Gastrocnemius medialis (tissue), 4 donors: Measurements from ENCODE around the gene SHC4. TPM values are rescaled to one million over a fixed set of nuclear protein-coding genes. Genes with fewer than 3 reads are reported as not detected.

ENCODE experiments used
- ATAC-seq, 2 donors: fragments of 150-250 bp; one replicate each; pipeline ENCODE4 v1.9.1; 2016
- DNase-seq, 2 donors: peaks; one replicate each; pipeline ENCODE4 v3.0.0-alpha.2; 2019
- H3K27ac ChIP-seq, 4 donors: fragments of 200-600 bp; sonication (generic); 1 replicate in 1 of 4; 2 replicates in 3 of 4; pipeline ENCODE4 v1.5.1; 2016 to 2018; ENCODE audit warnings: mild to moderate bottlenecking in 2 of 4, moderate library complexity in 1 of 4
- H3K27me3 ChIP-seq, 3 donors: fragments of 200-600 bp; sonication (generic) in 2 of 3; 1 replicate in 1 of 3; 2 replicates in 2 of 3; pipeline versions ENCODE4 v1.5.1 to v1.6.0; 2016 to 2019; ENCODE audit warnings: mild to moderate bottlenecking in 1 of 3, moderate library complexity in 1 of 3
- H3K36me3 ChIP-seq, 2 donors: fragments of 200-600 bp; sonication (generic) in 1 of 2; one replicate each; pipeline ENCODE4 v1.5.1; 2017 to 2018
- H3K4me1 ChIP-seq, 2 donors: fragments of 200-600 bp; sonication (generic) in 1 of 2; one replicate each; pipeline ENCODE4 v1.5.1; 2016 to 2017; ENCODE audit warnings: mild to moderate bottlenecking in 2 of 2
- H3K4me3 ChIP-seq, 4 donors: fragments of 200-600 bp; sonication (generic) in 3 of 4; 1 replicate in 1 of 4; 2 replicates in 3 of 4; pipeline ENCODE4 v1.5.1; 2016 to 2019; ENCODE audit warnings: mild to moderate bottlenecking in 2 of 4
- H3K9me3 ChIP-seq, 3 donors: fragments of 200-600 bp; sonication (generic) in 2 of 3; 1 replicate in 1 of 3; 2 replicates in 2 of 3; pipeline ENCODE4 v1.5.1; 2016 to 2019
- CTCF ChIP-seq, 5 experiments: fragments of 450-650 bp in 3 of 5; fragments of 200-600 bp in 2 of 5; sonication (generic) in 2 of 5; IDR thresholded peaks in 4 of 5; conservative IDR thresholded peaks in 1 of 5; 1 replicate in 4 of 5; 2 replicates in 1 of 5; pipeline ENCODE4 v1.5.1; 2016 to 2019; ENCODE audit warnings: antibody characterized with exemption in 5 of 5, mild to moderate bottlenecking in 3 of 5, moderate library complexity in 3 of 5
- POLR2A ChIP-seq, 2 donors: fragments of 450-650 bp; IDR thresholded peaks; one replicate each; pipeline ENCODE4 v1.6.1; 2017; ENCODE audit warnings: antibody characterized with exemption in 2 of 2, mild to moderate bottlenecking in 2 of 2, moderate library complexity in 2 of 2
- in situ Hi-C, 4 donors: fragments of 200-750 bp; cut with MboI; loops; one replicate each; pipeline versions ENCODE4 v1.15.0 to v1.8.0; 2017; ENCODE audit warnings: low sequenced_read_pairs in 4 of 4
- intact Hi-C: fragments of 100-400 bp; cut with DNase I; formaldehyde crosslinking; loops from one replicate; pipeline ENCODE4 v1.15.1; 2023; ENCODE audit warnings: low total_unique reads
- total RNA-seq, 4 donors: library from RNA; depleted of rRNA; stranded (reverse); fragments of >200 nt; gene quantifications; one replicate each; pipeline versions ENCODE4 v1.1.0 to v1.2.3, GENCODE V29; 2016

SHC4 gene
- total RNA-seq, 4 donors from 2014 or later, result 0.29 to 0.39 TPM; not detected in 2

GRCh38 chr15:48798319-48798718 lies 165.4 kb downstream of the SHC4 start:
- Histone ChIP-seq H3K4me3 (no peak overlapping the region), H3K9me3 (no peaks in the 10 kb centered on the region), H3K4me1 (no peaks in the 10 kb centered on the region), H3K27ac (no peak overlapping the region), H3K36me3 (no peaks in the 10 kb centered on the region), H3K27me3 (no peaks in the 10 kb centered on the region)
- DNase-seq (no peak), ATAC-seq (no peak)
- intact Hi-C loops, result loop anchor here (10.0 kb wide), 1 partner anchor 154 kb away; the partner anchor contains the start of gene FBN1
- TF ChIP-seq POLR2A (IDR thresholded peaks at IDR 0.05) (no peak), CTCF (IDR thresholded peaks at IDR 0.05 in 4 of 5, conservative IDR thresholded peaks at IDR 0.05 in 1 of 5) (no peak)
- in situ Hi-C loops, result no loop called here

- no peaks in the 10 kb centered on the region for H3K4me1 ChIP-seq
- ATAC-seq (no peak), DNase-seq (no peak)
- in situ Hi-C loops (no loop called here), intact Hi-C loops (loop anchor here (10.0 kb wide), 1 partner anchor 152 kb away; the partner anchor contains the start of gene FBN1)
- no peak overlapping the region for H3K27ac ChIP-seq
- no peaks in the 10 kb centered on the region for H3K9me3 ChIP-seq
- no peak overlapping the region for H3K4me3 ChIP-seq
- TF ChIP-seq CTCF (IDR thresholded peaks at IDR 0.05 in 4 of 5, conservative IDR thresholded peaks at IDR 0.05 in 1 of 5) (no peak), POLR2A (IDR thresholded peaks at IDR 0.05) (no peak)
- H3K36me3 ChIP-seq, result no peaks in the 10 kb centered on the region
- no peaks in the 10 kb centered on the region for H3K27me3 ChIP-seq
Observed at GRCh38 chr15:48796930-48797329, 166.8 kb downstream of the SHC4 start.

GRCh38 chr15:48796521-48796920 lies 167.2 kb downstream of the SHC4 start:
- Histone ChIP-seq H3K4me3 (no peak overlapping the region), H3K4me1 (no peaks in the 10 kb centered on the region), H3K36me3 (no peaks in the 10 kb centered on the region), H3K9me3 (no peaks in the 10 kb centered on the region), H3K27ac (no peak overlapping the region), H3K27me3 (no peaks in the 10 kb centered on the region)
- TF ChIP-seq POLR2A (IDR thresholded peaks at IDR 0.05), result no peak
- no peak for TF ChIP-seq CTCF (IDR thresholded peaks at IDR 0.05 in 4 of 5, conservative IDR thresholded peaks at IDR 0.05 in 1 of 5)
- in situ Hi-C loops, result no loop called here
- ATAC-seq (no peak), DNase-seq (no peak)
- intact Hi-C loops, result loop anchor here (10.0 kb wide), 1 partner anchor 152 kb away; the partner anchor contains the start of gene FBN1

- in situ Hi-C loops, result no loop called here
- intact Hi-C loops, result loop anchor here (10.0 kb wide), 1 partner anchor 151 kb away; the partner anchor contains the start of gene FBN1
Observed at GRCh38 chr15:48795901-48796300, 167.8 kb downstream of the SHC4 start.

More at GRCh38 chr15:48795901-48796300, 167.8 kb downstream of the SHC4 start:
- Histone ChIP-seq H3K4me3 (no peak overlapping the region), H3K36me3 (no peaks in the 10 kb centered on the region), H3K4me1 (no peaks in the 10 kb centered on the region), H3K27me3 (no peaks in the 10 kb centered on the region), H3K9me3 (no peaks in the 10 kb centered on the region), H3K27ac (no peak overlapping the region)
- DNase-seq, result no peak
- no peak for ATAC-seq
- TF ChIP-seq POLR2A (IDR thresholded peaks at IDR 0.05) (no peak), CTCF (IDR thresholded peaks at IDR 0.05 in 4 of 5, conservative IDR thresholded peaks at IDR 0.05 in 1 of 5) (no peak)
